GM10248 (cell line): ENCODE results near the gene DCST2.

Experiments used
- CTCF ChIA-PET: fragments of 300-600 bp; sonication (Branson Sonifier 250); formaldehyde crosslinking; extraction: SDS; loops from one replicate; lab custom pipeline; 2021; ENCODE audit warnings: antibody characterized with exemption; lab: Yijun Ruan, JAX
- POLR2A ChIA-PET: fragments of 350-650 bp; sonication (Branson Sonifier 250); formaldehyde crosslinking; extraction: SDS; loops from one replicate; lab custom pipeline; 2020; ENCODE audit warnings: antibody characterized with exemption; lab: Yijun Ruan, JAX
- DNase-seq: peaks from one replicate; pipeline ENCODE4 v3.0.0; 2012; ENCODE audit errors: extremely low spot score
- TF ChIP-seq, protein P1 (sequence below): IDR thresholded peaks from 2 replicates; pipeline ENCODE4 v1.5.1; 2012; ENCODE audit warnings: mild to moderate bottlenecking, low read depth; ENCODE audit errors: extremely low read depth, missing control alignments, control extremely low read depth

DCST2 gene

DNA sequence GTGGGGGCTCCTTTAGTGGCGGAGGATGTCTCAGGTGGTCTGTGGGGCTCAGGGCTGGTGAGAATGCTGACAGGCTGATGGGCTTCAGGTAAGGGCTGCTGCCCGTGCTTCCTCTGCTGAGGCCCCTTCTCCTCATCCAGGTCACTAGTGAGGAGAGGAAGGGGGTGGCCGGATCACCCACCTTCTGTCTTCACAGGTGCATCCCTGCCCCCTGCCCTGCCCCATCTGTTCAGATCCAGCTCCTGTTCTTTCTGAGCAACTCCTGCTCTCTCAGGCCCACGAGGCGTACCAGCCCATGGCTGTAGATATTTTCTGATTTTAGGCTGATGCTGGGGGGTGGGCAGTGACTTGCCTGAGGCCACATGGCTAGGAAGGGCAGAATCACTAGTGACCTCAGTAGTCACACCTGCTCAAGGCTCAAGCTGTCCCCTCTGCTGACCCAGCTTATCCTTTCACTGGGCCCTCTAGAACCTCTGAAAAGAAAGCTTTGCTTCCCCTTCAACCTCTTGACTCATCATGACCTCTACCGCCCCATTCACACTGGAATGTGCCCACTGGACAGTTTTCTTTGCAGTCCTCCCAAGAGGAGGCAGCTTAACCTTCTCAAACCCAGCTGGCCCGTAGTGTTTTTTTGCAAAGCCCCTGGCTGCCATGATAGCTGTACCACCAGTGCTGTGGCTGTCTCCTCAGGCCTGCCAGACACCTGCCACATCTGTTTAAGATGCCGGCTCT lies 14.8 kb downstream of the DCST2 start:
- no peak for DNase-seq
- TF ChIP-seq, protein P1, sequence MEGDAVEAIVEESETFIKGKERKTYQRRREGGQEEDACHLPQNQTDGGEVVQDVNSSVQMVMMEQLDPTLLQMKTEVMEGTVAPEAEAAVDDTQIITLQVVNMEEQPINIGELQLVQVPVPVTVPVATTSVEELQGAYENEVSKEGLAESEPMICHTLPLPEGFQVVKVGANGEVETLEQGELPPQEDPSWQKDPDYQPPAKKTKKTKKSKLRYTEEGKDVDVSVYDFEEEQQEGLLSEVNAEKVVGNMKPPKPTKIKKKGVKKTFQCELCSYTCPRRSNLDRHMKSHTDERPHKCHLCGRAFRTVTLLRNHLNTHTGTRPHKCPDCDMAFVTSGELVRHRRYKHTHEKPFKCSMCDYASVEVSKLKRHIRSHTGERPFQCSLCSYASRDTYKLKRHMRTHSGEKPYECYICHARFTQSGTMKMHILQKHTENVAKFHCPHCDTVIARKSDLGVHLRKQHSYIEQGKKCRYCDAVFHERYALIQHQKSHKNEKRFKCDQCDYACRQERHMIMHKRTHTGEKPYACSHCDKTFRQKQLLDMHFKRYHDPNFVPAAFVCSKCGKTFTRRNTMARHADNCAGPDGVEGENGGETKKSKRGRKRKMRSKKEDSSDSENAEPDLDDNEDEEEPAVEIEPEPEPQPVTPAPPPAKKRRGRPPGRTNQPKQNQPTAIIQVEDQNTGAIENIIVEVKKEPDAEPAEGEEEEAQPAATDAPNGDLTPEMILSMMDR: no peak
- ChIA-PET CTCF (interaction anchor here (1.0 to 13.5 kb wide), 20 partner anchors 8 to 459 kb away, joined by 3 to 175 read pairs (median 8); partner anchors contain the start of genes ADAM15, FLAD1, LENEP and PBXIP1), POLR2A (interaction anchor here (0.5 kb wide), 1 partner anchor 1519 kb away, joined by 4 read pairs; no protein-coding TSS in a partner anchor)

DNA sequence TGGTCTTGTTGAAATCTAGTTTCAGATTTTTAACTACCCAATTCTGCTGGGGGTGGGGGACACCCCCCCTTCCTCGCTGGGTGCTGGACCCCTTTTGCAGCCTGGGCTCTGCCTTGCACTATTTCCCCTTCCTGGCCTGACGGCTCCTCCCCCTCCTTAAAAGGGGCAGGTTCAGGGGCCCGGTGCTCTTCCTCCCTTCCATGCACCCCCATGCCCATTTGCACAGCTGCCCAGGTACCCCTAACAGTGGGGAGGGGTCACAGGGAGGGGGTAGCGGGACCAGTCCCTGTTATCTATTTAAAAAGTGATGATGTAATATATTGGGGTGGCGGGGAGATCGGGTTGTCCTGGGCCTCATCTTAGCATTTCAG lies 15.7 kb downstream of the DCST2 start:
- TF ChIP-seq, protein P1: no peak
- CTCF ChIA-PET: interaction anchor here (0.6 to 13.5 kb wide), 48 partner anchors 9 to 538 kb away, joined by 3 to 175 read pairs (median 5); partner anchors contain the start of genes ADAM15, DCST1, DCST2 and FLAD1
- POLR2A ChIA-PET: interaction anchor here (0.6 kb wide), 1 partner anchor 81 kb away, joined by 3 read pairs; the partner anchor contains the start of gene PMVK
- peak; percentile 57 for DNase-seq

DNA sequence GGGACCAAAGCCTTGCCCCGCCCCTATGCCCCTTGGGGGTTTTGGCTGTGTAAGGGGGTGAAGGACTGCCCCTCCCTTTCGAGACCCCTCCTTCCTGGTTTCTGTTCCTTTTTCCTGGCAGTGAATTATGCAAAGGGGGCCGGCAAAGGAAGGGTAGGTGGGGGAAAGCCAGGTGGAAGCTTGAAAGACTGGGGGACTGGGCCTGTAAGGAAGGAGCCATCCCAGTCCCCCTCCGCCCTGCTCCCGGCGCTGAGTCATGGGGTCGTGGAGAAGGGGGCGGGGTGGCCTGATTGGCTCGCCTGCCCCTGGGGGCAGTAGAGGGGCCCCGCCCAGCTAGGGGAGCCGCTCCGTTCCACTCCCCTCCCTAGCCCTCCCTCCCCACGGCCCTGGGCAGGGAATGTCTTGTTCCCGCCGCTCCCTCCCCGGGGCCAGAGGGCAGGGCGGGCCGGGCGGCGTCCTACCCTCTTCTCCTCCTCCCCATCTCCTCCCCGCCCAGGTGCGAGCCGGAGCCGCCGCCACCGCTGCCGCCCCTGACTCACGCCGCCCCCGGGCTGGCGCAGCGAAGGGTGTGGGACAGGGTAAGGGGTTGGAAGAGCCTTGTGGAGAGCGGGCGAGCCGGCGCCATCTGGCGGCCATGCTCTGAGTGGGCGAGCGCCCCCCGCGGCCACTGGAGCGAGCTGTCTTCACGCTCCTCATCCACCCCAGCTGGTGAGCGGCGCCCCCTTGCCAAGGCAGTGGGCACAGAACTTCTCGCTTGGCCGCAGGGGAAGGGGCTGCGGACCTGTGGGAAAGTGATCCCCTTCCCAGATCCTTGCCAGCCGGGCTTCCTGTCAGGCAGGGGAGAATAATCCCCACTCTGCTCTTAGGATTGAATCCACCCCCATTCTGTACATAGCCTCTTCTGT lies 16.3 kb downstream of the DCST2 start:
- ChIA-PET POLR2A (interaction anchor here (0.6 to 1.3 kb wide), 2 partner anchors 68 to 81 kb away, joined by 3 to 4 read pairs; partner anchors contain the start of gene PMVK), CTCF (interaction anchor here (0.6 to 13.5 kb wide), 57 partner anchors 9 to 538 kb away, joined by 3 to 175 read pairs (median 4); partner anchors contain the start of genes ADAM15, DCST1, DCST2 and EFNA3)
- peak; percentile 88 for DNase-seq
- TF ChIP-seq, protein P1: peak; percentile 100

DNA sequence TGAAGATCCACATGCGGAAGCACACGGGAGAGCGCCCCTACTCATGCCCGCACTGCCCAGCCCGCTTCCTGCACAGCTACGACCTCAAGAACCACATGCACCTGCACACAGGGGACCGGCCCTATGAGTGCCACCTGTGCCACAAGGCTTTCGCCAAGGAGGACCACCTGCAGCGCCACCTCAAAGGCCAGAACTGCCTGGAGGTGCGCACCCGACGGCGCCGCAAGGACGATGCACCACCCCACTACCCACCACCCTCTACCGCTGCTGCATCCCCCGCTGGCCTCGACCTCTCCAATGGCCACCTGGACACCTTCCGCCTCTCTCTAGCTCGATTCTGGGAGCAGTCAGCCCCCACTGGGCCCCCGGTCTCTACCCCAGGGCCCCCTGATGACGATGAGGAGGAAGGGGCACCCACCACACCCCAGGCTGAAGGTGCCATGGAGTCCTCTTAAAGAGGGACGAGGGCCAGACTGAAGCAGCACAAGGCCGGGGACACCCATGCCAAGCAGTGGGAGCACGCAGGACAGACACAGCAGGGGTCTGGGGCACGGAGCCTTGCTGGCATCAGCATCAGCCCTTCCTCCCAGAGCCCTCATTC lies 17.2 kb downstream of the DCST2 start:
- DNase-seq: no peak
- TF ChIP-seq, protein P1: no peak
- ChIA-PET CTCF (interaction anchor here (0.7 to 13.5 kb wide), 35 partner anchors 9 to 548 kb away, joined by 3 to 175 read pairs (median 7); partner anchors contain the start of genes ADAM15, DCST1, DCST2 and EFNA3), POLR2A (interaction anchor here (1.3 kb wide), 1 partner anchor 69 kb away, joined by 4 read pairs; no protein-coding TSS in a partner anchor)

DNA sequence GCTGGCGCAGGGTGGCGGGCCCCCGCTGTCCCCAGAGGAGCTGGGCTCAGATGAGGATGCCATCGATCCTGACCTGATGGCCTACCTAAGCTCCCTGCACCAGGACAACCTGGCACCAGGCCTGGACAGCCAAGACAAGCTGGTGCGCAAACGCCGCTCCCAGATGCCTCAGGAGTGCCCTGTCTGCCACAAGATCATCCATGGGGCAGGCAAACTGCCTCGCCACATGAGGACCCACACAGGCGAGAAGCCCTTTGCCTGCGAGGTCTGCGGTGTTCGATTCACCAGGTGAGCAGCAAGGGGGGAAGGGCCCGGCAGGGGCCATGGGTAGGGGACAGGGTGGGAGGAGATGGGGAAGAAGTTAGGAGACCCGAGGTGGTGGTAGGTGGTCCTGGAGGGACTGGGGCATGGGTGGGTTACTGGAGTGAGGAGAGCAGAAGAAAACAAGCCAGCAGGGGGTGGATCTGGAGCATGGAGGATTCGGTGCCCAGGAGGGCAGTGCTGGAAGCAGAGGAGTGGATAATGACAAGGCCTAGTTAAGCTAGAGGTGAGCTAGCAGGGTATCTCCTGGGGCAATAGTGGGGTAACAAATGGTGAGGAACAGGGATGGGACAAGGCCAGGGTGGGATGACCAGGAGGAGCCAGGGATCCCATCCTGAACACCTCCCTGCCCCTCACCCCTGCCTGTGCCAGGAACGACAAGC lies 17.9 kb downstream of the DCST2 start:
- TF ChIP-seq, protein P1: no peak

More for the DNA sequence above, 17.9 kb downstream of the DCST2 start:
- DNase-seq: no peak
- ChIA-PET POLR2A (interaction anchor here (0.7 kb wide), 1 partner anchor 372 kb away, joined by 3 read pairs; no protein-coding TSS in a partner anchor), CTCF (interaction anchor here (0.7 to 13.5 kb wide), 22 partner anchors 8 to 547 kb away, joined by 3 to 175 read pairs (median 8); partner anchors contain the start of genes ADAM15, DCST1, DCST2 and KRTCAP2)
